Smooth muscle cell (in vitro differentiated cells): Measurements from ENCODE around the gene PRRC2A. TPM values are rescaled to one million over a fixed set of nuclear protein-coding genes. Genes with fewer than 3 reads are reported as not detected.

ENCODE experiments used
- DNase-seq: peaks from one replicate; lab custom pipeline; 2025; ENCODE audit not compliant: unreplicated experiment; lab: John Stamatoyannopoulos, UW
- H2AFZ ChIP-seq: fragments of 200-600 bp; sonication (generic); 2 replicates; pipeline ENCODE4 v1.6.0; 2016; ENCODE audit warnings: antibody characterized with exemption, low read depth, mild to moderate bottlenecking
- H3F3A ChIP-seq: fragments of 200-600 bp; sonication (generic); 2 replicates; pipeline ENCODE4 v1.6.0; 2017; ENCODE audit warnings: antibody characterized with exemption, low read depth
- H3K27ac ChIP-seq: fragments of 200-600 bp; sonication (generic); 2 replicates; pipeline ENCODE4 v1.5.1; 2016; ENCODE audit warnings: low read depth, mild to moderate bottlenecking
- H3K27me3 ChIP-seq: fragments of 200-600 bp; sonication (generic); 2 replicates; pipeline ENCODE4 v1.6.1; 2016; ENCODE audit warnings: low read depth, mild to moderate bottlenecking
- H3K36me3 ChIP-seq: fragments of 200-600 bp; sonication (generic); 2 replicates; pipeline ENCODE4 v1.5.1; 2016; ENCODE audit warnings: low read depth
- H3K4me1 ChIP-seq: fragments of 200-600 bp; sonication (generic); 2 replicates; pipeline ENCODE4 v1.5.1; 2016; ENCODE audit warnings: low read depth
- H3K4me2 ChIP-seq: fragments of 200-600 bp; sonication (generic); 2 replicates; pipeline ENCODE4 v1.6.0; 2016; ENCODE audit warnings: mild to moderate bottlenecking
- H3K4me3 ChIP-seq: fragments of 200-600 bp; sonication (generic); 2 replicates; pipeline ENCODE4 v1.5.1; 2016; ENCODE audit warnings: mild to moderate bottlenecking
- H3K79me2 ChIP-seq: fragments of 200-600 bp; sonication (generic); 2 replicates; pipeline ENCODE4 v1.6.0; 2016; ENCODE audit warnings: low read depth, mild to moderate bottlenecking
- H3K9ac ChIP-seq: fragments of 200-600 bp; sonication (generic); 2 replicates; pipeline ENCODE4 v1.6.0; 2016; ENCODE audit warnings: low read depth
- H3K9me3 ChIP-seq: fragments of 200-600 bp; sonication (generic); replicated peaks from 2 replicates; pipeline ENCODE4 v1.5.1; 2016; ENCODE audit warnings: low read depth
- H4K20me1 ChIP-seq: fragments of 200-600 bp; sonication (generic); 2 replicates; pipeline ENCODE4 v1.6.0; 2016; ENCODE audit warnings: low read depth
- CTCF ChIP-seq: fragments of 200-600 bp; sonication (generic); IDR thresholded peaks from 2 replicates; pipeline ENCODE4 v1.5.1; 2017; ENCODE audit warnings: borderline replicate concordance, mild to moderate bottlenecking, antibody characterized with exemption; ENCODE audit not compliant: insufficient read depth, poor library complexity, severe bottlenecking
- WGBS: methylation state at CpG from one replicate; pipeline ENCODE4 v1.1.7; 2016; ENCODE audit warnings: low lambda C conversion rate; 5-methylcytosine and 5-hydroxymethylcytosine counted together
- polyA plus RNA-seq: library from polyadenylated mRNA; unstranded; fragments of >200 nt; fragmentation: Nextera tagmentation; extraction: Ambion mirVana; gene quantifications from 2 replicates; pipeline ENCODE4 v1.2.1, GENCODE V29; 2016
- total RNA-seq: library from RNA; depleted of rRNA; stranded (reverse); fragments of >200 nt; gene quantifications from 2 replicates; pipeline ENCODE4 v1.2.3, GENCODE V29; 2014

Gene PRRC2A
- total and polyA plus RNA-seq, 2 experiments from 2014 or later: 47.6 to 58.0 TPM

GRCh38 chr6:31617010-31617409 is 3.5 kb upstream of the PRRC2A start:
- no peaks in the 10 kb centered on the region for H3K9me3 ChIP-seq
- H3K4me2 ChIP-seq: no peak overlapping the region
- H3K4me3 ChIP-seq: no peak overlapping the region
- H3F3A ChIP-seq: peaks cover 7% of the 10 kb centered on the region
- peaks cover 5% of the 10 kb centered on the region for H3K4me1 ChIP-seq
- no peak for TF ChIP-seq CTCF
- no peaks in the 10 kb centered on the region for H3K36me3 ChIP-seq
- 78% methylated on average over 2 of the region's 2 CpGs for WGBS
- no peaks in the 10 kb centered on the region for H3K27me3 ChIP-seq
- no peak overlapping the region for H3K9ac ChIP-seq
- H3K79me2 ChIP-seq: peaks cover 14% of the 10 kb centered on the region
- DNase-seq: no peak
- H2AFZ ChIP-seq: no peak overlapping the region
- no peak overlapping the region for H3K27ac ChIP-seq
- peaks cover 9% of the 10 kb centered on the region for H4K20me1 ChIP-seq

- H3K4me2 ChIP-seq: peak overlapping the region; percentile 85
- peaks cover 13% of the 10 kb centered on the region for H3K4me1 ChIP-seq
- H2AFZ ChIP-seq: peak overlapping the region; percentile 47
- peak; percentile 97 for DNase-seq
- H3K36me3 ChIP-seq: peaks cover 9% of the 10 kb centered on the region
- H3K27ac ChIP-seq: peak overlapping the region; percentile 98
- under 1% methylated on average over 44 of the region's 50 CpGs for WGBS
- H3K79me2 ChIP-seq: peaks cover 43% of the 10 kb centered on the region
- H3K27me3 ChIP-seq: no peaks in the 10 kb centered on the region
- no peak for TF ChIP-seq CTCF
- H3K9me3 ChIP-seq: no peaks in the 10 kb centered on the region
- peaks cover 39% of the 10 kb centered on the region for H4K20me1 ChIP-seq
- peak overlapping the region; percentile 85 for H3K4me3 ChIP-seq
- H3F3A ChIP-seq: peaks cover 11% of the 10 kb centered on the region
- peak overlapping the region; percentile 93 for H3K9ac ChIP-seq
These were observed 520 bp upstream of the PRRC2A start for GRCh38 chr6:31619805-31620585.

- peak overlapping the region; percentile 24 for H2AFZ ChIP-seq
- H4K20me1 ChIP-seq: peaks cover 53% of the 10 kb centered on the region
- peak overlapping the region; percentile 85 for H3K4me3 ChIP-seq
- H3K9ac ChIP-seq: peak overlapping the region; percentile 93
- DNase-seq: no peak
- H3F3A ChIP-seq: peaks cover 11% of the 10 kb centered on the region
- peaks cover 13% of the 10 kb centered on the region for H3K4me1 ChIP-seq
- H3K36me3 ChIP-seq: peaks cover 9% of the 10 kb centered on the region
- TF ChIP-seq CTCF: no peak
- peaks cover 56% of the 10 kb centered on the region for H3K79me2 ChIP-seq
- 2% methylated on average over 15 of the region's 15 CpGs for WGBS
- H3K4me2 ChIP-seq: peak overlapping the region; percentile 97
- H3K27ac ChIP-seq: peak overlapping the region; percentile 98
- H3K27me3 ChIP-seq: no peaks in the 10 kb centered on the region
- H3K9me3 ChIP-seq: no peaks in the 10 kb centered on the region
These were observed 915 bp downstream of the PRRC2A start for GRCh38 chr6:31621320-31621939.
